Measurements from ENCODE around the gene BDKRB2. TPM values are rescaled to one million over a fixed set of nuclear protein-coding genes. Genes with fewer than 3 reads are reported as not detected.
A peak's percentile ranks its signal among the peaks of the same experiment; 100 is the strongest.

Gene BDKRB2
- total RNA-seq, 1 experiment from 2014 or later = 0.15 TPM

DNA sequence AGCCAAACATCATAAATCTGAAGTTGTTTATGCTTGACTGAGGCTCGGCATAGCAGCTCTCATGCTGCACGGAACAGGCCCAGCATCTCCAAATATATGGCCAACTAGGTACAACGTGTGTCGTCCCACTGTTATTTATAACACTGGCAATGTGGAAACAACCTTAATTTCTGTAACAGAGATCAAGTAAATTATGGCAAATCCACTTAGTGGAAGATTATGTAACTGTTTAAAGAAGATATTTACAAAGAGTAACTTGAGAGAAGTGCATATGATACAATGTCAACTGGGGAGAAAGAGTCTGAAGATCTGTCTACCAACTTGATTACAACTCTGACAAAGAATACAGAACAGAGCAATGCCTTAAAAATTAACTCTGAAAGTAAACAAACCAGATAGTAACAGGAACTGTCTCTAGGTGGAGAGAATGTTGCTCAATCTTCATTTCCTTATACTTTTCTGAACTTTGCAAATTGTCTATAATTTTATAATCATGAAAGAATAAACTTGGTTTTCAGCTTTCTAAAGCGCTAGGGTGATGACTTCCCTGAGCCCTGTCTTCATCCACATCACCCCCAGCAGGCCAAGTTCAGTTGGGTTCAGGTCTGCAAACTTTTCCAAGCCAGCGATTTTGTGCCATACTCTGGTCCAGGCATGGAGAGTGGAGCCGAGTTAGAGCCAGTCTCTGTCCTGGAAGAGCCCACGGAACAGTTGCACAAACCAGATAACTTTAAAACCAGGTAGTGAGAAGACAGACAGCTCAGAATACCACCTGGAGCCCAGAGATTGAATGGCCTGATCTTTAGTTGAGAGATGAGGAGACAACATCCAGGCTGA lies 44.3 kb upstream of the BDKRB2 start:
- peak; percentile 6 for DNase-seq

More for the DNA sequence above, 44.3 kb upstream of the BDKRB2 start:
- Histone ChIP-seq H2BK120ac (ENCODE audit: low read depth, low read length, poor library complexity, severe bottlenecking) (no peak overlapping the region), H4K8ac (replicated peaks; ENCODE audit: insufficient read length, low read depth, low read length) (no peak overlapping the region), H3K4me1 (ENCODE audit: insufficient read depth, low read length) (no peaks in the 10 kb centered on the region), H4K5ac (ENCODE audit: insufficient read length, low read depth, low read length) (no peak overlapping the region), H3K27me3 (ENCODE audit: insufficient read depth, low read length) (no peaks in the 10 kb centered on the region; the same call in 1 of the 2 replicates), H3K14ac (ENCODE audit: insufficient read depth, low read length) (no peak overlapping the region), H2BK20ac (ENCODE audit: low read depth, low read length, poor library complexity, severe bottlenecking) (no peak overlapping the region), H2BK15ac (ENCODE audit: low read depth, low read length) (no peak overlapping the region), H3K9ac (ENCODE audit: extremely low read depth, insufficient read length, low read length) (no peak overlapping the region), H3K4ac (ENCODE audit: low read depth, low read length) (no peak overlapping the region), H3K27ac (ENCODE audit: insufficient read length, low read depth, low read length) (no peak overlapping the region), H3K79me2 (ENCODE audit: insufficient read depth, low read length) (no peaks in the 10 kb centered on the region), H4K20me1 (ENCODE audit: control insufficient read depth, insufficient read depth, insufficient read length) (no peaks in the 10 kb centered on the region), H3K23ac (ENCODE audit: insufficient read length, low read depth, low read length) (no peak overlapping the region), H3K56ac (ENCODE audit: insufficient read length, low read depth, low read length) (no peak overlapping the region), H2BK12ac (ENCODE audit: insufficient read length, low read depth, low read length) (no peak overlapping the region), H3K18ac (ENCODE audit: insufficient read length, low read depth, low read length) (no peak overlapping the region), H3K9me3 (ENCODE audit: control insufficient read depth, low read depth, low read length) (no peaks in the 10 kb centered on the region), H3K23me2 (ENCODE audit: insufficient read length, low read depth, low read length, poor library complexity, severe bottlenecking) (no peaks in the 10 kb centered on the region), H2BK5ac (ENCODE audit: insufficient read length, low read length) (no peak overlapping the region), H4K91ac (ENCODE audit: insufficient read length, low read depth, low read length) (no peak overlapping the region), H3T11ph (ENCODE audit: low read length) (no peak overlapping the region), H2AK5ac (ENCODE audit: insufficient read length, low read length) (no peak overlapping the region), H3K4me2 (ENCODE audit: insufficient read depth, insufficient read length, low read length) (no peak overlapping the region), H2AFZ (ENCODE audit: low read length) (no peak overlapping the region), H3K79me1 (ENCODE audit: insufficient read depth, low read depth, low read length, poor library complexity, severe bottlenecking) (no peaks in the 10 kb centered on the region)
- peaks cover 0 to 2% of the 10 kb centered on the region in 2 experiments; a peak in 1 of 4 replicates for H3K4me1 Mint-ChIP-seq
- H3K9me3 Mint-ChIP-seq = no peaks in the 10 kb centered on the region
- no peak overlapping the region for H3K4me3 Mint-ChIP-seq
- peaks cover 4% of the 10 kb centered on the region for H3K27me3 Mint-ChIP-seq (ENCODE audit: low read depth)
- no CpG with 5 or more reads among the region's 8 CpGs for WGBS (ENCODE audit: extremely low coverage, insufficient read length, low lambda C conversion rate)
- H3K27ac Mint-ChIP-seq = no peak overlapping the region; a peak in 1 of 7 replicates
- H3K36me3 Mint-ChIP-seq (ENCODE audit: insufficient read depth in 1 of 3, low read depth in 3 of 3) = no peaks in the 10 kb centered on the region
- TF ChIP-seq, protein P1, sequence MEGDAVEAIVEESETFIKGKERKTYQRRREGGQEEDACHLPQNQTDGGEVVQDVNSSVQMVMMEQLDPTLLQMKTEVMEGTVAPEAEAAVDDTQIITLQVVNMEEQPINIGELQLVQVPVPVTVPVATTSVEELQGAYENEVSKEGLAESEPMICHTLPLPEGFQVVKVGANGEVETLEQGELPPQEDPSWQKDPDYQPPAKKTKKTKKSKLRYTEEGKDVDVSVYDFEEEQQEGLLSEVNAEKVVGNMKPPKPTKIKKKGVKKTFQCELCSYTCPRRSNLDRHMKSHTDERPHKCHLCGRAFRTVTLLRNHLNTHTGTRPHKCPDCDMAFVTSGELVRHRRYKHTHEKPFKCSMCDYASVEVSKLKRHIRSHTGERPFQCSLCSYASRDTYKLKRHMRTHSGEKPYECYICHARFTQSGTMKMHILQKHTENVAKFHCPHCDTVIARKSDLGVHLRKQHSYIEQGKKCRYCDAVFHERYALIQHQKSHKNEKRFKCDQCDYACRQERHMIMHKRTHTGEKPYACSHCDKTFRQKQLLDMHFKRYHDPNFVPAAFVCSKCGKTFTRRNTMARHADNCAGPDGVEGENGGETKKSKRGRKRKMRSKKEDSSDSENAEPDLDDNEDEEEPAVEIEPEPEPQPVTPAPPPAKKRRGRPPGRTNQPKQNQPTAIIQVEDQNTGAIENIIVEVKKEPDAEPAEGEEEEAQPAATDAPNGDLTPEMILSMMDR (conservative IDR thresholded peaks at IDR 0.05) = no peak
